HEK293T (cell line): Measurements from ENCODE around the gene GRID2.

Source experiments
- ARNT ChIP-seq: fragments of 450-650 bp; IDR thresholded peaks from 2 replicates; pipeline ENCODE4 v1.6.1; 2017; ENCODE audit warnings: mild to moderate bottlenecking
- FOXA1 ChIP-seq: fragments of 450-650 bp; IDR thresholded peaks from 2 replicates; pipeline ENCODE4 v1.6.1; 2016; ENCODE audit warnings: mild to moderate bottlenecking
- FOXK2 ChIP-seq: fragments of 450-650 bp; IDR thresholded peaks from 2 replicates; pipeline ENCODE4 v1.6.1; 2016; ENCODE audit warnings: mild to moderate bottlenecking
- FOXM1 ChIP-seq: fragments of 450-650 bp; IDR thresholded peaks from 2 replicates; pipeline ENCODE4 v1.6.1; 2017; ENCODE audit warnings: mild to moderate bottlenecking, borderline replicate concordance
- LEF1 ChIP-seq: fragments of 450-650 bp; IDR thresholded peaks from 2 replicates; pipeline ENCODE4 v1.6.1; 2017; ENCODE audit warnings: mild to moderate bottlenecking, borderline replicate concordance
- SP1 ChIP-seq: fragments of 450-650 bp; IDR thresholded peaks from 2 replicates; pipeline ENCODE4 v1.6.1; 2017
- SUZ12 ChIP-seq: fragments of 450-650 bp; IDR thresholded peaks from 2 replicates; pipeline ENCODE4 v1.6.1; 2016; ENCODE audit warnings: mild to moderate bottlenecking

DNA sequence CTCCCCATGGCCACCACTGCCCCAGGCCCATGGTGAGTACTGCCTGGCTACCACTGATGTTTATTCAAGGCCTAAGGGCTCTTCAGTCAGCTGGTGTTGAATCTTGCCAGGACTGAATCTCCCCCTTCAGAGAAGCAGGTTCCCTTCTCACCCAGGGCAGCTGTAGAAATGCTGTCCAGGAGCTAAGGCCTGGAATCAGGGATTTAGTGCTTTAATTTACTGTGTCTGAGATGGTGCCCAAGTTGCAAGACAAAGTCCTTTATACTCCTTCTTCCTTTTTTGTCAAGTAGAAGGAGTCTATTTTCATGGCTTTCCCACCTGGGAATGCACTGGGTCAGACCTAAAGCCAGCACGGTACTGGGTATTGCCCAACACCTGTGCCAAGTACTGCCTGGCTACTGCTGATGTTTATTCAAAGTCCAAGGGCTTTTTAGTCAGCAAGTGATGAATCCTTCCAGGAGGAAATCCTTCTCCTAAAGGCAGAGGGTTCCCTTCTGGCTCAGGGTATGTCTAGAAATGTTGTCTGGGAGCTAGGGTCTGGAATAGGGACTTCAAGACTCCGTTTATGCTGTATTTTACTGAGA lies 1407.2 kb downstream of the GRID2 start:
- TF ChIP-seq SUZ12 (no peak), FOXA1 (no peak), LEF1 (no peak), SP1 (no peak), FOXM1 (no peak), ARNT (no peak), FOXK2 (no peak)
